ENCODE measurements around the gene MUTYH.
"Not testable (repeated sequence)": the region's sequence is repeated elsewhere in the genome, so short reads cannot be mapped to it uniquely, and the experiment has no call there.

The MUTYH gene

DNA sequence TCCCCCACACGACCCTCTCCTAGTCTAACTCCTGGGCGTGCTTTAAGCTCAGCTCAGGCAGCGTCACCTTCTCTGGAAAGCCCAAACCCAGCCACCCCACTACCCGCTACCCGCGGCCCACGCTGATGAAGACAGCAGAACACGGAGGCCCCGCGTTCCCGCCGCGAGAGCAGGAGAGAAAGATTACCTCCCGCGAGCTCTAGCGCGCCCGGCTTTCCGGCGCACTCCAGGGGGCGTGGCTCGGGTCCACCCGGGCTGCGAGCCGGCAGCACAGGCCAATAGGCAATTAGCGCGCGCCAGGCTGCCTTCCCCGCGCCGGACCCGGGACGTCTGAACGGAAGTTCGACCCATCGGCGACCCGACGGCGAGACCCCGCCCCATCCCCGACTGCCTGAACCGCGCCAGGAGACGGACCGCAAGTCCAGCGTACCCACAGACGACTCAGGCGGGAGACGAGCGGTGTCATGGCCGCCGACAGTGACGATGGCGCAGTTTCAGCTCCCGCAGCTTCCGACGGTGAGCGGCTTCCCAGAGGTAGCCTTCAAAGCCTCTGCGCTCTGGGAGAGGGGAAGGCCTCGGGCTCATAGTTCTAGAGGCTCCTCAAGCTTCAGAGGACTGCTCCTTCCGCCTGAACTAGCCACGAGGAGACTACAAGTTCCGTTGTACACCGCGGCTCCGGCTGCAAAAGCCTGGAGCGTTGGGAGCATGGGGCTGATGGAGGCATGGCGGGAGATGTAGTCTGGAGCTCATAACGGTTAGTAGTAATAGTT is at the start of gene MUTYH, which contains the start of gene TOE1:
Gene MUTYH, minus strand, starts transcription at position 652 of the 770 bp plus-strand sequence. CDS start 5,935 bp downstream, outside the sequence.
Gene TOE1, plus strand, starts transcription at position 382 of the 770 bp plus-strand sequence. Its CDS starts 83 bp downstream, at position 465.
- Histone ChIP-seq H3K9me3 (no peaks in the 10 kb centered on the region), H3K4me1 (peaks cover 13% of the 10 kb centered on the region), H3K27me3 (ENCODE audit: low read depth) (no peaks in the 10 kb centered on the region), H3K4me3 (peak within 1 kb of the TSS; percentile 86), H3K36me3 (replicated peaks) (peaks cover 36% of the 10 kb centered on the region)
- peak; percentile 93 to 98 for DNase-seq (ENCODE audit: low spot score in 2 of 2)
- in situ Hi-C loops (cut with MboI; ENCODE audit: low sequenced_read_pairs): no loop called here

DNA sequence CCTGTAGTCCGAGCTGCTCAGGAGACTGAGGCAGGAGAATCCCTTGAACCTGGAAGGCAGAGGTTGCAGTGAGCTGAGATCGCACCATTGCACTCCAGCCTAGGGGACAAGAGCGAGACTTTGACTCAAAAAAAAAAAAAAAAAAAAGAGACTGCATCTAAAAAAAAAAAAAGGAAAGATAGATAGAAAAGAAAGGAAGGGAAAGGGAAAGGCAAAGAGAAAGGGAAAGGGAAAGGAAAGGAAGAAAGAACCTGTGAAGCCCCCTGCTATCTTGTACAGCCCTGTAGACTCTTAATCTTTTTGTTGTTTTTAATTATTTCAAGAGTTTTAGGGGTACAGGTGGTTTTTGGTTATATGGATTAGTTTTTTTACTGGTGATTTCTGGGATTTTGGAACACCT is 46.0 kb upstream of the MUTYH start:
- in situ Hi-C loops (cut with MboI; ENCODE audit: low sequenced_read_pairs): no loop called here
- H3K4me1 ChIP-seq: no peaks in the 10 kb centered on the region
- no peak overlapping the region for H3K4me3 ChIP-seq
- no peaks in the 10 kb centered on the region for H3K36me3 ChIP-seq (replicated peaks)
- H3K27me3 ChIP-seq (ENCODE audit: low read depth): no peaks in the 10 kb centered on the region
- no peaks in the 10 kb centered on the region for H3K9me3 ChIP-seq
- DNase-seq (ENCODE audit: low spot score in 2 of 2): no peak

DNA sequence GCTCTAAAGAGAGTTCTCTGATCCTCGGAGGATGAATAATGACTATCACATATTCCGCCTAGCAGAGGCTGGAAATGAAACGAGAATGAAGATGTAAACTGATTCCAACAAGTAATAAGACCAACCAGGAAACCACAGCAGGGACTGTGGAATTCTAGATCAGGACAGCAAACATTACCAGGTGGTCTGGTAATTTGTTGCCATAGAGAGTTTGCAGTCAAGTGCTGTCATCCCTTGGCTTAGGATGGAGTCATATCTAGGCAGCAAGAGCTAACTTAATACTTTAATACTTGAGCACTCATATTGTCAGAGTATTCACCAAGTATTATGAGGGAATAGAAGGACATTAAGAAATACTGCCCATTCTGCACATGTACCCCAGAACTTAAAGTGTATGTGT is 45.1 kb upstream of the MUTYH start:
- in situ Hi-C loops (cut with MboI; ENCODE audit: low sequenced_read_pairs): no loop called here
- H3K9me3 ChIP-seq: no peaks in the 10 kb centered on the region
- no peaks in the 10 kb centered on the region for H3K27me3 ChIP-seq (ENCODE audit: low read depth)
- DNase-seq (ENCODE audit: low spot score in 2 of 2): no peak
- H3K4me1 ChIP-seq: no peaks in the 10 kb centered on the region
- H3K4me3 ChIP-seq: no peak overlapping the region
- no peaks in the 10 kb centered on the region for H3K36me3 ChIP-seq (replicated peaks)

DNA sequence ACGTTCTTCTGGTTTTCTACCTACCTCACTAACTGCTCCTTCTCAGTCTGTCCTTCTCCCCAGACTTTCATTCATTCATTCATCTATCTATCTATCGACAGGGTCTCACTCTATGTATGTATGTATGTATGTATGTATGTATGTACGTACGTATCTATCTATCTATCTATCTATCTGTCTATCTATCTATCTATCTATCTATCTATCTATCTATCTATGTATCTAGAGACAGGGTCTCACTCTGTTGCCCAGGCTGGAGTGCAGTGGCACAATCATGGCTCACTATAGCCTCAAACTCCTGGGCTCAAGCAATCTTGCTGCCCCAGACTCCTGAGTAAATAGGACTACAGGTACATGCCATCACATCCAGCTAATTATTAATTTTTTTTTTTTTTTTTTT is 44.0 kb upstream of the MUTYH start:
- DNase-seq (ENCODE audit: low spot score in 2 of 2); H3K4me3 ChIP-seq; in situ Hi-C loops (cut with MboI; ENCODE audit: low sequenced_read_pairs); H3K36me3 ChIP-seq (replicated peaks); H3K9me3 ChIP-seq; H3K4me1 ChIP-seq; H3K27me3 ChIP-seq (ENCODE audit: low read depth): not testable (repeated sequence)

DNA sequence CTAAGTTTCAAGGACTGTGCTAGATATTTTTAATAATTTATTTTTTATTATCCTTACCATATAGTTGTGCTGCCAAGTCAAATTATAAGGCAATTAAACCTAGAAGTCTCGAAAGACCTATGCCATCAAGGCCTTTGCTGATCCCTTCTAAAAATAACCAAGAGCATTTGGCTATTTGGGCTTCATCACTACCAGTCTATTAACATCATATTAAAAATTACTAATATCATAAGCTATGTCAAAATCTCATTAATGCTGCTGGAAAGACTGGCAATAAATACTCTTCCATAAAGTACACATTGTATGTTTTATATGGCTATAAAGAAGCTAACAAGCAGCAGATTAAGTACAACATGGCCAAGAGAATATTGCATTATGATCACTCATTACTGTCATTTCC is 43.0 kb upstream of the MUTYH start:
- Histone ChIP-seq H3K27me3 (ENCODE audit: low read depth) (no peaks in the 10 kb centered on the region), H3K4me3 (no peak overlapping the region), H3K9me3 (no peaks in the 10 kb centered on the region), H3K4me1 (no peaks in the 10 kb centered on the region), H3K36me3 (replicated peaks) (no peaks in the 10 kb centered on the region)
- DNase-seq (ENCODE audit: low spot score in 2 of 2): no peak
- in situ Hi-C loops (cut with MboI; ENCODE audit: low sequenced_read_pairs): no loop called here

DNA sequence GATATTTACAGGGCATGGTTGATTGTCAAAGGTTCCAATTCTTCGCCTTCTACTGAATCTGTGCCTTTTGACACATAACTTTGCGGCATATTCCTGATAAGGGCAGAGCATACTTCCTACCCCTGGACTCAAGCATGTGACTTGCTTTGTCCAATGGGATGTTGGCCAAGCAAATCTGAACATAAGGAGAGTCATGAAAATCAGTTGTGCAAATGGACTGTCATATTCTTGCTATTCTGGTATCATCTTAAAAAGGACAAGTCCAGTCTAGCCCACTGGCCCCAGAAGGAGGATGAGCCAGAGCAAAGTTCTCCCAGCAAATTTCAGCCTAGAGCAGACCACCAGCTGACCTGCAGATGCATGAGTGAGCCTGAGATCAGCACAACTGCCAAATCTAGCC is 41.0 kb upstream of the MUTYH start:
- Histone ChIP-seq H3K4me1 (no peaks in the 10 kb centered on the region), H3K4me3 (no peak overlapping the region), H3K36me3 (replicated peaks) (no peaks in the 10 kb centered on the region), H3K9me3 (no peaks in the 10 kb centered on the region), H3K27me3 (ENCODE audit: low read depth) (no peaks in the 10 kb centered on the region)
- DNase-seq (ENCODE audit: low spot score in 2 of 2): no peak
- in situ Hi-C loops (cut with MboI; ENCODE audit: low sequenced_read_pairs): no loop called here

DNA sequence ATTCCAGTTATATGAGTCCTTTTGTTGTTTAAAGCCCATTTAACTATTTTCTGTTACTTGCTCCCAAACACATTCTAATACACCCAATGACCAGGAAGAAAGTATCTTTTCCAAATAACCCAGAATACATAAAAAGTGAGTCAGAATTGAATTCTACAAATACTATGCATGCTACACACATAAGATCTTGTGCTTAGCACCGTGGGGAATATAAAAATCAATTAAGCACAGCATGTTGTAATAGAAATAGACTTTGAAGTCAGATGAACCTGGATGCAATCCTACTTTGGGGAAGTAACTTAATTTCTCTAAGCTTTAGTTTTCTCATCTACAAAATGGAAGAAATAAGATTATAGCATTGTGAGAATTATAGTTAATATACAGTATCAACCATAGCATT is 40.5 kb upstream of the MUTYH start:
- Histone ChIP-seq H3K4me3 (no peak overlapping the region), H3K36me3 (replicated peaks) (no peaks in the 10 kb centered on the region), H3K27me3 (ENCODE audit: low read depth) (no peaks in the 10 kb centered on the region), H3K9me3 (no peaks in the 10 kb centered on the region), H3K4me1 (no peaks in the 10 kb centered on the region)
- DNase-seq (ENCODE audit: low spot score in 2 of 2): no peak
- in situ Hi-C loops (cut with MboI; ENCODE audit: low sequenced_read_pairs): no loop called here

DNA sequence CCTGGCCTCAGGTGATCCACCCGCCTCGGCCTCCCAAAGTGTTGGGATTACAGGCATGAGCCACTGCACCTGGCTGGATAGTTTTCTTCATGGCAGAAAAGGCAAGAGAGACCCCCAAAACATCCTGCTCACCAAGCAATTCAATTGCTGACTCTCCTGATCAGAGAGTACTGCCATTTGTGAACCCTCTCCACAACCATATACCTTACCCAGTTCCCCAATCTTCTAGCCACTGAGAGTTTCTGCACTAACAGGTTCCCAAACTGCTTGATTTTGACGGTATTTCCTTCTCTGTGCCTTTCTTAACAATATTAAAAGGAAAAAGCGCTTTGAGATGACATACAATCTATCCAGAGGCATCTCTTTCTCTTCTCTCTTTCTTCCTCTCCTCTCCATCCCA is 39.9 kb upstream of the MUTYH start:
- no peak for DNase-seq (ENCODE audit: low spot score in 2 of 2)
- no peaks in the 10 kb centered on the region for H3K27me3 ChIP-seq (ENCODE audit: low read depth)
- H3K4me1 ChIP-seq: no peaks in the 10 kb centered on the region
- H3K36me3 ChIP-seq (replicated peaks): no peaks in the 10 kb centered on the region
- H3K9me3 ChIP-seq: no peaks in the 10 kb centered on the region
- H3K4me3 ChIP-seq: no peak overlapping the region
- in situ Hi-C loops (cut with MboI; ENCODE audit: low sequenced_read_pairs): no loop called here

DNA sequence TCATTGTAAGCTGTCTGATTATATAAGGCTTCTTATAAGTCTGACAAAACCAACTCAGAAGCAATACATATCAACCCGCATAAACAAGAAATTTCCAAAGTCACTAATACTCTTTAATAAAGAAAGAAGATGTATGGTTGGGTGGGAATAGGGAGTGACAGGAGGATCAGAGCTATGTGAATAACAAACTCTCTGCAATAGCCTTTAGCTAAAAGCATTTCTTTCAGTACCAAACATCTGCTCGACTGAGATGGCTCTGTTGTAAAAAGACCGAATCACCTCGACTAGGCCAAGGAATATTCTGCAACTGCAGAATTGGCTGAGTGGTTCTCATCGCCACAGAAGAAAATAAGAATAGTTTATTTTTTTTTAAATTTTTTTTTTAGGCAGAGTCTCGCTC is 39.3 kb upstream of the MUTYH start:
- Histone ChIP-seq H3K36me3 (replicated peaks) (no peaks in the 10 kb centered on the region), H3K9me3 (no peaks in the 10 kb centered on the region), H3K4me1 (peaks cover 4% of the 10 kb centered on the region), H3K4me3 (no peak overlapping the region), H3K27me3 (ENCODE audit: low read depth) (no peaks in the 10 kb centered on the region)
- in situ Hi-C loops (cut with MboI; ENCODE audit: low sequenced_read_pairs): no loop called here
- DNase-seq (ENCODE audit: low spot score in 2 of 2): no peak

DNA sequence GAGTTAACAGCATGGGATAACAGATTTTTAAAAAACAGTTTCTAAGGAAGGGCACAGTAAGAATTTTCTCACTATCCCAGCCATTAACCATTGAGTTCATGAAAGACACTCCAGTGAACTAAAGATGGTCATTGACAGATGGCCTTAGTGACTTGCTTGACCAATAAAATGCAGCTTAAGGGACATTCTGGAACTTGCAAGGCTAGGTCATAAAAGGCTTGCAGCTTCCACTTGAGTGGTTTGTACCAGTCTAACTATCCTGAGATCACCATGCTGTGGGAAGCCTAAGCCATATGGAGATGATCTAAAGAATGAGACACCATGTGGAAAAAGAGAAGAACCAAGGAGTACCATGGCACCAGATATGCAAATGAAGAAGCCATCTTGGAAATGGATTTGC is 37.9 kb upstream of the MUTYH start:
- H3K36me3 ChIP-seq (replicated peaks): no peaks in the 10 kb centered on the region
- H3K4me1 ChIP-seq: peaks cover 18% of the 10 kb centered on the region
- no peaks in the 10 kb centered on the region for H3K27me3 ChIP-seq (ENCODE audit: low read depth)
- DNase-seq (ENCODE audit: low spot score in 2 of 2): no peak
- H3K9me3 ChIP-seq: no peaks in the 10 kb centered on the region
- no peak overlapping the region for H3K4me3 ChIP-seq
- in situ Hi-C loops (cut with MboI; ENCODE audit: low sequenced_read_pairs): no loop called here

DNA sequence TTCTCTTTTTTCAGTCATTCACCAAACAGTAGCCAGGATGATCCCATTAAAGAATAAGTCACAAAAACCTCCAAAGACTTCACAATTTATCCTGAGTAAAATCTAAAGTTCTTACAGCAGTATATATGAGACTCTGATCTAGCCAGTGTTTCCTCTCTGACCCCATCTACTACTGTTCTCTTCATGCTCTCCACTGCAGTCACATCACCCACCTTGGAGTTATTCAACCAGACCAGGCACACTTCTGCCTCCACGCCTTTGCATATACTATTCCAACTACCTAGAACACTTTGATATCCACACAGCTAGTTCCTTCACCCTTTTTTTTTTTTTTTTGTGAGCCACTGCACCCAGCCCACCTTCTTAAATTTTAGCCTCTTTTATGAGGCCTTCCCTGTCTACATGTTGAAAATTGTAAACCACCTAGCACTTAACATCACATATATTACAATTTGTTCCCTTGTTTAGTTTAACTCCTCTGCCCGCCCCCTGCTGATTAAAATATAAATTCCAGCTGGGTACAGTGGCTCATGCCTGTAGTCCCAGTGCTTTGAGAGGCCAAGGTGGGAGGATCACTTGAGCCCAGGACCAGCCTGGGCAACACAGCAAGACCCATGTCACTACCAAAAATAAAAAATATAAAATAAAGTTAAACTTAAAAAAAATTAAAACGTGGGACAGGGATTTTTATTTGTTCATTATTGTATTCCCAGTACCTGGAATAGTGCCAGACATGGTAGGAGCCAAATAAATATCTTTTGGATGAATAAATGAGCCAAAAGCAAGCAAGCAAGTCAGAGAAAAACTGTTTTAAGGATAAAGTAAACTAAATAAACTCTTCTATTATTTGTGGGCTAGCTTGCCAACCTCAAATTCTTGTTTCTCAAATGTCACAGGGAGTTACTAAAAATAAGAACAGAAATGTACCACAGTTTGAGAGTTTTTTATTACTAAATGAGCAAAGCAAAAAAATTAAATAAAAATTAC is 35.2 kb upstream of the MUTYH start:
- Histone ChIP-seq H3K27me3 (ENCODE audit: low read depth) (no peaks in the 10 kb centered on the region), H3K4me3 (no peak overlapping the region), H3K36me3 (replicated peaks) (no peaks in the 10 kb centered on the region), H3K9me3 (no peaks in the 10 kb centered on the region), H3K4me1 (peaks cover 18% of the 10 kb centered on the region)
- in situ Hi-C loops (cut with MboI; ENCODE audit: low sequenced_read_pairs): no loop called here
- no peak for DNase-seq (ENCODE audit: low spot score in 2 of 2)

DNA sequence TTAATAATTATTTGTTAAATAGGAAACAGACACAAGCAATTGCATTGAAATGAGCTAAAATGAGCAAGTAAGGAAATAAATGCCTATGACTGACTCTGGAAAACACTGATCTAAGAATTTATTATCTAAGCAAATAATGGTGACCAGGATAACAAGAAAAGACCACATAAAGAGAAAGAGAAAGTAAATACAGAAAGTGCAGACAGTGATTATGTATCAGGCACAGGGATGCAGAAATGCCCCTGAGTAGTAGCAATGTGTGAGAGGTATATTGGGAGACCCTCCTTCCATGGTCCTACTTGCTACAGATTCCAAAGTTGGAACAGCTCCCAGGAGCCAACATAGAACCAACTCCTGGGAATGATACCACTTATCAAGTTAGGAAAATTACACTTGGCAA is 33.3 kb upstream of the MUTYH start:
- in situ Hi-C loops (cut with MboI; ENCODE audit: low sequenced_read_pairs): no loop called here
- DNase-seq (ENCODE audit: low spot score in 2 of 2): no peak

DNA sequence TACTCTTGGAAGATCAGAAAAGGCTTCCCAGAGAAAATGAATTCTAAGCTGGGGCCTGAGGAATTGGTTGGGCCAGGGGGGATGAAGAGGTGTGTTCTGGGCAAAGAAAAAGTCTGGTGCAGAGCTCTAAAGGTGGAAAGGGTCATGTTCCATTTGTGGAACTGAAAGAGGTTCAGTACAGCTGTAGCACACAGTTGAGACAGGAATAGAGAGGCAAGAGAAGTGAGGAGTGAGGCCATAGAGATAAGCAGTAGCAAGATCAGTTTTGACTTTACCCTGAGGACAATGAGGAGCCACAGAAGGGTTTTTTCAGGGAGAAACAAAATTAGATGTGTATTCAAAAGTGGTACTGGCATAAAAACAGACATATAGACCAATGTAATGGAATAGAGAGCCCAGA is 30.3 kb upstream of the MUTYH start:
- Histone ChIP-seq H3K27me3 (ENCODE audit: low read depth) (no peaks in the 10 kb centered on the region), H3K4me1 (peaks cover 18% of the 10 kb centered on the region), H3K9me3 (no peaks in the 10 kb centered on the region), H3K4me3 (no peak overlapping the region), H3K36me3 (replicated peaks) (no peaks in the 10 kb centered on the region)
- no peak for DNase-seq (ENCODE audit: low spot score in 2 of 2)
- in situ Hi-C loops (cut with MboI; ENCODE audit: low sequenced_read_pairs): no loop called here

More for the DNA sequence above, 33.3 kb upstream of the MUTYH start:
- Histone ChIP-seq H3K4me3 (no peak overlapping the region), H3K27me3 (ENCODE audit: low read depth) (no peaks in the 10 kb centered on the region), H3K9me3 (no peaks in the 10 kb centered on the region), H3K36me3 (replicated peaks) (no peaks in the 10 kb centered on the region), H3K4me1 (peaks cover 18% of the 10 kb centered on the region)

DNA sequence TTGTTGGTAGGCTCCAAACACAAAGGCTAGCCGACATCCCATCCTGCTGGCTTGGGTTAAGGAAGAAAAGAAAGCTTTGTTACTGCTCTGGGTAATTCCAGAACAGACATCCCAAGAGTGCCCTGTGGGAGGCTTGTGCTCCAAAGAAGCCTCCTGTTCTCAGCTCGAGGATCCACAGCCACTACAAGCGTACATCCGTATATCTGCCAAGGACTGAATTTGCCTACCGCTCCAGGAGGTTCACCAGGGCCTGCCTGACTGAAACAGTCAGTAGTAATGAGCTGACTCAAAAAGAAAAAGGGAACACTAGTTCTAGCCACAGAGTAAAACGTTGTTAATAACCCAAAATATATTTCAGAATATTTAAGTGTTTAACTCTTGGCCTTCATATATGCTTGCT is 24.8 kb upstream of the MUTYH start:
- DNase-seq (ENCODE audit: low spot score in 2 of 2): no peak
- H3K9me3 ChIP-seq: no peaks in the 10 kb centered on the region
- H3K4me1 ChIP-seq: peaks cover 15% of the 10 kb centered on the region
- H3K27me3 ChIP-seq (ENCODE audit: low read depth): no peaks in the 10 kb centered on the region
- no peaks in the 10 kb centered on the region for H3K36me3 ChIP-seq (replicated peaks)
- H3K4me3 ChIP-seq: no peak overlapping the region
- in situ Hi-C loops (cut with MboI; ENCODE audit: low sequenced_read_pairs): no loop called here
